Fibroblast of skin of abdomen (primary cell): ENCODE results near the gene EPHB2.
A peak's percentile ranks its signal among the peaks of the same experiment; 100 is the strongest.

Experiments used
- DNase-seq: peaks from one replicate; pipeline ENCODE4 v3.0.0-alpha.2; 2013

EPHB2 gene

DNA sequence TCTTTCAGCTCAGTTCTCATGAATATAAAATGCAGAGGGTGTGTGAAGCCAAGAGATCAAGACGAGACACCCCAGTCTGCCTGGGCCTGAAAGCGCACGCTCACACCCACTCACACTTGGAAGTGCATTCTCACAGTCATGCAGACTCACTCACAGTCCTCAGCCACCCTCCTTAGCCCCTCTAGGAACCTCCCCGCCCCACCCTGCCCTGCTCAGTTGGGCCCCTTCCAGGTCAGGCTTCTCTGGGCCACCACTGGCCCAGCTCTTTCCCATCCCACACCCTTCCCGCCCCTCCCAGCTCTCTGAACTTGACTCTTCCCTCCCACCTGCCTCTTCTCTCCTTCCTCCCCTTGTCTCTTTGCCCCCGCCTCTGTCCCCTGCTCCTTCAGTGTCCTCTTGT, 93.8 kb downstream of the EPHB2 start:
- DNase-seq, result no peak

- no peak for DNase-seq
Measured at GRCh38 chr1:22804969-22805671, 94.5 kb downstream of the EPHB2 start.

DNA sequence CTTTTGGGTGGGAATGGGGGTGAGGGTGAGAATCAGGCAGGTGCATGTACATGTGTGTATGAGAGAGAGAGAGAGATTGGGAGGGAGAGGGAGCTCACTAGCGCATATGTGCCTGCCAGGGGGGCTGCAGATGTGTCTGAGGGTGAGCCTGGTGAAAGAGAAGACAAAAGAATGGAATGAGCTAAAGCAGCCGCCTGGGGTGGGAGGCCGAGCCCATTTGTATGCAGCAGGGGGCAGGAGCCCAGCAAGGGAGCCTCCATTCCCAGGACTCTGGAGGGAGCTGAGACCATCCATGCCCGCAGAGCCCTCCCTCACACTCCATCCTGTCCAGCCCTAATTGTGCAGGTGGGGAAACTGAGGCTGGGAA, 95.0 kb downstream of the EPHB2 start:
- no peak for DNase-seq

GRCh38 chr1:22806584-22806983, 95.9 kb downstream of the EPHB2 start:
- DNase-seq, result no peak

DNA sequence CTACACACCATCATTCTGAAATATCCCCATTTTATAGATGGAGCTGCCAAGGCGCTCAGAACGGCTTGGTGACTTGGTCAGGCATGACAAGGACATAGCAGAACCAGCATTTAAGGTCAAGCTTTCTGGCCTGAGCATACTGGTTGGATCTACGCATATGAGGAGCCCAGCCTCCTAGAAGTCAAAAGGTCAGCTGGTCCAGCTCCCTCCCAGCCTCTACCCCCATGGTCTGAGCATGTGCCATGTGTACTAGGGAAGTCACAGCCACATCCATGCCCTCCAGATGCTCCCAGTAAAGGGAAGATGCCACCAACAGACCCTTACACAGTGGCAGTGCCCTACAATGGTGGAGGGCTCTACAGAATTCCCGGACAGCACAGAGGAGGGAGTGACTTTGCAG, 96.7 kb downstream of the EPHB2 start:
- no peak for DNase-seq

- peak; percentile 82 for DNase-seq
Measured at GRCh38 chr1:22808186-22808675, 97.6 kb downstream of the EPHB2 start.

GRCh38 chr1:22808676-22809483, 98.2 kb downstream of the EPHB2 start:
- peak; percentile 86 for DNase-seq

DNA sequence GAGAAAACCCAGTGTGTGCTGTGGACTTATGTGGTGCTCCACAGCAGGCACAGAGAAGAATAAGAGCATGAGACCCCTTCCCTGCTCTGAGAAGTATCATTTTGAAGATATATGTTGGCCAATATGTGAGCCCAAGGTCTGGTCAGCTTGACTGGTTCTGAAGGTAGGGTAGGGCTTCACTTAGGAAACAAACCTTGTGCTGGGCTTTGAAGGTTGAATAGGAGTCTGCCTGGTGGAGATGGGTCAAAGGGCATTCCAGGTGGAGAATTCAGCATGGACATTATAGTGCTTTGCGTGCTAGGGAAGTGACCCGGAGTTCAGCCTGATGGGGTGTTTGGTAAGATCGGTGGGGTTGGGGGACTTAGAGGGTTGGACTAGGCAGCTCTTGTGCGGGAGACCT, 99.1 kb downstream of the EPHB2 start:
- no peak for DNase-seq

DNA sequence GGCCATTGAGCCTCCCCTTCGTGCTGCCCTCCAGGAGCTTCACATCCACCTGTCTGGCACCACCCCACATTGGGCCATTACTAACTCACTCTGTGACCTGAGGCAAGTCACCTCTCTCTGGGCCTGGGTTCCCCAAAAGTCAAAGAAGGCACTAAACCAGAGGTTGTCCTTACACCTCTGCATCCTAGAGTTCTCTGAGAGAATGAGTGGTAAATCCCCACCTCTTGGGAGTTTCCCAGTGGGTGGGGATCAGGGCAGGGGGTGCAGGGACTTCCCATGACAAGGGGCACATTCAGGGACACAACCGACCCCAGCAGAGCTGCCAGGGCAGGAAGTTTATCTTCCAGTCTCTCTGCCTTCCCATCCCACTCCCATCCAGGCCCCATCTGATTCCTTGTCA, 99.7 kb downstream of the EPHB2 start:
- no peak for DNase-seq

GRCh38 chr1:22812092-22812880, 101.6 kb downstream of the EPHB2 start:
- DNase-seq, result no peak

DNA sequence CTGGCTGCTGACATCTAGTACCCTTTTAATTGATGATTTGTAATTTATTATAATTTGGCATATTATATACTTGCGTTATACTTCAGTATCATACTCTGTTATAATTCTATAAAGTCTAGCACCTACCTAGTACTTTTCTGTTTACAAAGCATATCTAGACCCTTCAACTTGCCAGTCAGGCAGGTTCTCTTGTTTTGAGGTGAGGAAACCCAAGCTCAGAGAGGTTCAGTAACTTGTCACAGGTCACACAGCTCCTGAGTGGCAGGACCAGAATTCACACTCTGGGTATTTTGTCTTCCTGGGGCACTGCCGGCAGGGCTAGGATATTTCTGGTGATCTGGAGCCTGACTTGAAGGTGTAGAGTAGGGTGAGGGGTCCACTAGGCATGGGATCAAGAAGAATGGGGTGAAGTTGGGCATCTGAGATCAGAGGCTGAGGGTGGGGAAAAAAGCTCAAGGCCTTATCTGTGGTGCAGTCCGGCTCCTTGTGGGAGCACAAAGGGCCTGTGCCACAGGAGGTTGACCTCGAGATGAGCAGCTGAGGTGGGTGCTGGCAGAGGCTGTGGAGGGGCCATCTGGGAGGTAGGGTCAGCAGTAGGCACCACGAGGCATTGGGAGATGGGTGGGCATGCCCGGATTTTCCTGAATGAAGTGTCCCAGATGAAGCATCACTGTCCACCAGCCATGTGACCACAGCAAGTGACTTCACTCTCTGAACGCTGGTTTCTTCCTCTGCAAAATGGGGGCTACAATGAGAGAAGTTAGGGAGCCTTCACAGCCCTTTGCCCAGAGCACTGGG, 102.6 kb downstream of the EPHB2 start:
- no peak for DNase-seq

DNA sequence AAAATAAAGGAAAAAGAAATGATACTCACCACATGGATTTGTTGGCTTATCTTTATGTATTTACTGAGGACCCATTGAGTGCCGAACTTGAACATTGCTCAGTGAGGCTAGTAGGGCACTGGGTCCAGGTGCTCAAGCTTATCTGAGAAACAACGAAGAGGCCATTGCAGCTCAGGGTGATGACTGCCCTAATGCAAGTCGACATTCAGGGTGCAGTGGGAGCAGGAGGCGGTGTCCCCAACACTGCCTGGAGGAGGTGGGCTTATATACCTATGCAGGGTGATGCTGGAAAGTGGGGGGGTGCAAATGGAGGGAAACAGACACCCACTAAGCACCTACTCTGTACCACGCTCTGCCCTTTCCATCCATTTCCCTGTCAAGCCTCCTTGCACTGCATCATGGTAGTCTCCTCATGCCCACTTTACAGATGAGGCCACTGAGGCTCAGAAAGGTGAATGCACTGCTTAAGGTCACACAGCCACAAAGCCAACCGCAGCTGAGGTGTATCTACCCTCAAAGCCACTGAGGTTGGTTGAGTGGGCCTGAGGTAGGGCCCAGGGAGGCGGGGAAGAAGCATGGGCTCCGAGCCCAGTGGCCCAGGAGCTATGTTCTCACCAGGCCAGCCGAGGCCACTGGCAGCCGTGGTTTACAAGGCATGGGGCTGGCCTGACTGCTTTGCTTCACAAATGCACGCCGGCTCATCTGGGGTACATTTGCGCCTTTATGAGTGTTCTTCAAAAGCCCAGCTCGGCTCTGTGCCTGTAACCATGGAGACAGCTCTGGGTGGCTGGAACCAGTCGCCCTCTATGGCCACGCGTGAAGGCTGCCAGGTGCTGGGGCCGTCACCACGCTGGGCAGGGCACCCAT, 103.8 kb downstream of the EPHB2 start:
- peak; percentile 61 for DNase-seq

- DNase-seq, result no peak
Measured at GRCh38 chr1:22815043-22815365, 104.4 kb downstream of the EPHB2 start.

DNA sequence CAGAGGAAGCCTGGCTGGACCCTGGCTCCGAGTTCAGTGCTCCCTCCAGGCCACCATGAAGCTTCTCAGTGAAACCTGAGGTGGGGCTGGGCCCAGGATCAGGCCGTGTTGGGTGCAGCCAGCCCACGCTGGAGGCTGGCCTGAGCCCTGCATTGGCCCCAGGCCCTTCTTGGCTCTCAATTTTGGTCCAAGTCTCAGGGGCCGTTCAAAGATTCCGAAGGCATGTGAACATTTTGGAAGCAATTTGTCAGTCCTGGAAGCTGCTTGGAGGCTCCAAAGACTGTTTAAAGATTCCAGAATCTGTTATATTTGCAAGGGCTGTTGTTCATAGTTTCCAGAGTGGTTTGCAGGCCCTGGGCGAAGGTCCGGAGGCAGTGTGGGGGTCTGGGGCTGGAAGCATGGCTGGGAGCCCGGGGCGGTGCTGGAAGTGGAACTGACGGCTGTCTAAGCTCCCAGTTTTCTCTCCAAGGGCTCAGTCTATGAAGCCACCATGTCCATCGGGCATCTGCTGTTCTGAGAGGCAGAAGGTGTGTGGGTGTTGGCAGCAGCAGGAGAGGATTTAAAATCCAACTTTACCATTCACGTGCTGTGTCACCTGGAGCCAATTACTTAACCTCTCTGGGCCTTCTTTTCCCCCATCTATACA, 104.9 kb downstream of the EPHB2 start:
- DNase-seq, result no peak

GRCh38 chr1:22816067-22816775, 105.6 kb downstream of the EPHB2 start:
- no peak for DNase-seq

- no peak for DNase-seq
Measured at GRCh38 chr1:22816803-22817202, 106.2 kb downstream of the EPHB2 start.

- DNase-seq, result no peak
Measured at GRCh38 chr1:22817462-22817861, 106.8 kb downstream of the EPHB2 start.

- no peak for DNase-seq
Measured at GRCh38 chr1:22818061-22818770, 107.6 kb downstream of the EPHB2 start.

- DNase-seq, result no peak
Measured at GRCh38 chr1:22819361-22819760, 108.7 kb downstream of the EPHB2 start.

- peak; percentile 23 for DNase-seq
Measured at GRCh38 chr1:22821027-22821426, 110.4 kb downstream of the EPHB2 start.
